Endothelial cell of umbilical vein (primary cell): ENCODE data around the gene EGLN1.

Experiments used
- CTCF ChIP-seq, 2 donors: IDR thresholded peaks; 1 replicate in 1 of 2; 2 replicates in 1 of 2; pipeline ENCODE4 v1.5.1; 2011; ENCODE audit warnings: low read length in 2 of 2, mild to moderate bottlenecking in 2 of 2, moderate library complexity in 2 of 2, control low read depth in 1 of 2, inconsistent platforms in 1 of 2, low read depth in 1 of 2; ENCODE audit not compliant: insufficient read depth in 1 of 2; ENCODE audit errors: extremely low read depth in 1 of 2
- EZH2 ChIP-seq: IDR thresholded peaks from 2 replicates; pipeline ENCODE4 v1.6.1; 2012; ENCODE audit warnings: borderline replicate concordance, low read depth, mild to moderate bottlenecking, moderate library complexity, low read length, inconsistent platforms; ENCODE audit not compliant: severe bottlenecking
- GATA2 ChIP-seq: IDR thresholded peaks from 2 replicates; pipeline ENCODE4 v1.7.0; 2011; ENCODE audit warnings: low read depth, mild to moderate bottlenecking, moderate library complexity, mixed read lengths, low read length; ENCODE audit not compliant: insufficient read length, insufficient read depth
- JUN ChIP-seq: IDR thresholded peaks from 2 replicates; pipeline ENCODE4 v1.6.1; 2011; ENCODE audit warnings: borderline replicate concordance, low read depth; ENCODE audit not compliant: insufficient read length, insufficient read depth
- MAX ChIP-seq: IDR thresholded peaks from 2 replicates; pipeline ENCODE4 v1.6.1; 2011; ENCODE audit not compliant: insufficient read depth, insufficient read length
- POLR2A ChIP-seq: IDR thresholded peaks from 2 replicates; pipeline ENCODE4 v1.6.1; 2012; ENCODE audit warnings: low read depth, mild to moderate bottlenecking, control low read depth, low read length
- POLR2AphosphoS5 ChIP-seq: IDR thresholded peaks from 2 replicates; pipeline ENCODE4 v1.6.1; 2012; ENCODE audit warnings: low read depth, mild to moderate bottlenecking, control low read depth, low read length, moderate library complexity; ENCODE audit not compliant: insufficient read depth

GRCh38 chr1:231432996-231433395 is 10.9 kb upstream of the EGLN1 start:
- TF ChIP-seq CTCF (IDR thresholded peaks at IDR 0.05; ENCODE audit: extremely low read depth in 1 of 2, insufficient read depth in 1 of 2, low read depth in 1 of 2, low read length in 2 of 2) (no peak), JUN (no peak), POLR2AphosphoS5 (no peak), MAX (no peak), POLR2A (no peak), EZH2 (no peak), GATA2 (no peak)
